LHCN-M2 (cell line): ENCODE measurements around the gene SLC47A1. TPM values are rescaled to one million over a fixed set of nuclear protein-coding genes. Genes with fewer than 3 reads are reported as not detected.
"Not testable (repeated sequence)": the region's sequence is repeated elsewhere in the genome, so short reads cannot be mapped to it uniquely, and the experiment has no call there.

Source experiments
- DNase-seq: peaks from one replicate; pipeline ENCODE4 v3.0.0-alpha.2; 2012; ENCODE audit warnings: low read depth
- total RNA-seq: library from RNA; depleted of rRNA; stranded (reverse); fragments of >200 nt; gene quantifications from 2 replicates; pipeline ENCODE4 v1.2.3, GENCODE V29; 2014

Gene SLC47A1
- total RNA-seq, 1 experiment from 2014 or later = 0.17 TPM

- DNase-seq = no peak
Observed at GRCh38 chr17:19554393-19554792, 20.7 kb downstream of the SLC47A1 start.

- no peak for DNase-seq
Observed at GRCh38 chr17:19555746-19556145, 22.1 kb downstream of the SLC47A1 start.

GRCh38 chr17:19558946-19559345 lies 25.3 kb downstream of the SLC47A1 start:
- no peak for DNase-seq

- DNase-seq = no peak
Observed at GRCh38 chr17:19561697-19562318, 28.2 kb downstream of the SLC47A1 start.

GRCh38 chr17:19565817-19566575 lies 32.3 kb downstream of the SLC47A1 start:
- DNase-seq = no peak

GRCh38 chr17:19567216-19568015 lies 33.8 kb downstream of the SLC47A1 start:
- DNase-seq = no peak

- no peak for DNase-seq
Observed at GRCh38 chr17:19568016-19568350, 34.3 kb downstream of the SLC47A1 start.

- DNase-seq = peak; percentile 32
Observed at GRCh38 chr17:19569785-19570543, 36.3 kb downstream of the SLC47A1 start.

GRCh38 chr17:19570544-19571062 lies 36.9 kb downstream of the SLC47A1 start:
- DNase-seq = no peak

GRCh38 chr17:19573075-19573474 lies 39.4 kb downstream of the SLC47A1 start:
- DNase-seq = no peak

GRCh38 chr17:19574956-19575355 lies 41.3 kb downstream of the SLC47A1 start:
- DNase-seq = no peak

GRCh38 chr17:19578545-19578944 lies 44.9 kb downstream of the SLC47A1 start:
- DNase-seq = peak; percentile 4

GRCh38 chr17:19579192-19579761 lies 45.6 kb downstream of the SLC47A1 start:
- no peak for DNase-seq

- no peak for DNase-seq
Observed at GRCh38 chr17:19579867-19580565, 46.4 kb downstream of the SLC47A1 start.

- DNase-seq = not testable (repeated sequence)
Observed at GRCh38 chr17:19580566-19580920, 46.9 kb downstream of the SLC47A1 start.

- not testable (repeated sequence) for DNase-seq
Observed at GRCh38 chr17:19582152-19582551, 48.5 kb downstream of the SLC47A1 start.

- DNase-seq = no peak
Observed at GRCh38 chr17:19583871-19584270, 50.2 kb downstream of the SLC47A1 start.

- no peak for DNase-seq
Observed at GRCh38 chr17:19590451-19590850, 56.8 kb downstream of the SLC47A1 start.

GRCh38 chr17:19590912-19591551 lies 57.4 kb downstream of the SLC47A1 start:
- no peak for DNase-seq

- DNase-seq = no peak
Observed at GRCh38 chr17:19592316-19592715, 58.7 kb downstream of the SLC47A1 start.
